ENCODE data around the gene SRRM1.
A peak's percentile ranks its signal among the peaks of the same experiment; 100 is the strongest.
"Not testable (repeated sequence)": the region's sequence is repeated elsewhere in the genome, so short reads cannot be mapped to it uniquely, and the experiment has no call there.

The SRRM1 gene

GRCh38 chr1:24695202-24695974 lies 52.3 kb downstream of the SRRM1 start:
- DNase-seq = no peak

GRCh38 chr1:24696041-24696755 lies 53.1 kb downstream of the SRRM1 start:
- no peak for DNase-seq

- DNase-seq = no peak
Observed at GRCh38 chr1:24696756-24697330, 53.7 kb downstream of the SRRM1 start.

GRCh38 chr1:24697453-24698001 lies 54.4 kb downstream of the SRRM1 start:
- DNase-seq = not testable (repeated sequence)

- DNase-seq = not testable (repeated sequence)
Observed at GRCh38 chr1:24698326-24698725, 55.2 kb downstream of the SRRM1 start.

GRCh38 chr1:24699628-24700027 lies 56.5 kb downstream of the SRRM1 start:
- no peak for DNase-seq

- DNase-seq = peak; percentile 61
Observed at GRCh38 chr1:24702511-24703293, 59.6 kb downstream of the SRRM1 start.

GRCh38 chr1:24704411-24705259 lies 61.5 kb downstream of the SRRM1 start:
- peak; percentile 72 for DNase-seq

GRCh38 chr1:24705260-24706073 lies 62.4 kb downstream of the SRRM1 start:
- peak; percentile 58 for DNase-seq

GRCh38 chr1:24706074-24706389 lies 62.9 kb downstream of the SRRM1 start:
- not testable (repeated sequence) for DNase-seq

GRCh38 chr1:24707687-24708086 lies 64.6 kb downstream of the SRRM1 start:
- DNase-seq = peak; percentile 79

- no peak for DNase-seq
Observed at GRCh38 chr1:24708938-24709337, 65.8 kb downstream of the SRRM1 start.

- no peak for DNase-seq
Observed at GRCh38 chr1:24709791-24710441, 66.8 kb downstream of the SRRM1 start.

- DNase-seq = no peak
Observed at GRCh38 chr1:24711329-24711728, 68.2 kb downstream of the SRRM1 start.

- DNase-seq = peak; percentile 77
Observed at GRCh38 chr1:24713176-24713575, 70.1 kb downstream of the SRRM1 start.

- no peak for DNase-seq
Observed at GRCh38 chr1:24713736-24714135, 70.6 kb downstream of the SRRM1 start.

- peak; percentile 87 for DNase-seq
Observed at GRCh38 chr1:24714859-24715520, 71.9 kb downstream of the SRRM1 start.

- no peak for DNase-seq
Observed at GRCh38 chr1:24715658-24716057, 72.6 kb downstream of the SRRM1 start.

- DNase-seq = no peak
Observed at GRCh38 chr1:24717887-24718650, 75.0 kb downstream of the SRRM1 start.

Data from EL (cell line).